GM21360 (cell line): ENCODE data around the gene UMAD1.
"Not testable (repeated sequence)": the region's sequence is repeated elsewhere in the genome, so short reads cannot be mapped to it uniquely, and the experiment has no call there.

Experiments
- ATAC-seq: cut with Tn5 transposase; IDR thresholded peaks from one replicate; pipeline ENCODE4 v1.9.1; 2021; ENCODE audit warnings: mild to moderate bottlenecking, moderate library complexity; ENCODE audit not compliant: unreplicated experiment

The UMAD1 gene

DNA sequence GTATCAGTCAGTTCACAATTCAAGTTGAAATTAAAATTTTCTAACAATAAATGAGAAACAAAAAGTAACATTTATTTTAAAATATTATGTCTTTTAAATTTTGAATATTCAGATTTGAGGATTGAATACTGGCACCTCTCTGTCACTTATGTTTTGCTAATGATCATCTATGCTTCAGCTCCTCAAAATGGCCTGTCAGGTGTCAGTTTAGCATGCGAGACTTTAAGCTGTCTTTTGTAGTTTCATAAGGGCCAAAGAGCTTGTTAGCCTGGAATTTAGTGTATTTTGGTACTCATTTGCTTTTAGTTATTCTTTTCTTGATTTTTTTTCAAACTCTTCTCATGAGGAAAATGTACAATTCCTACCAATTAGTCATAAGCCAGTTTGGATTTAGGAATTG, 179.9 kb downstream of the UMAD1 start:
- no peak for ATAC-seq

DNA sequence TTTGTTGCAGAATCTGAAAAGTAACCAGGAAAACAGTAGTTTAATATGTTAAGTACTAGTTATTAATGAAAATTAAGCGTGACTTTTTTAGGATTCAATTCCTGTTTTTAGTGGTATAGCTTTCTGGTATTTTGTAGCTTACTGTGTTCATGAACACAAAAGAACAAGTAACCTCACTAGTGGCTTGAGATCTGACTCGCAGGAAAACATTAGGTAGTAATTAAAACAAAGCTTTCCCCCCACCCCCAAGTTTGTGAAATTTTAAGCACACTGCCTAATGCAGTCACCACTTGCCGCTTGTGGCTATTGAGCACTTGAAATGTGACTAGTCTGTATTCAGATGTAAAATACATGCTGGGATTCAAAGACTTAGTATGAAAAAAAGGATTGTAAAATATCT, 180.4 kb downstream of the UMAD1 start:
- no peak for ATAC-seq

DNA sequence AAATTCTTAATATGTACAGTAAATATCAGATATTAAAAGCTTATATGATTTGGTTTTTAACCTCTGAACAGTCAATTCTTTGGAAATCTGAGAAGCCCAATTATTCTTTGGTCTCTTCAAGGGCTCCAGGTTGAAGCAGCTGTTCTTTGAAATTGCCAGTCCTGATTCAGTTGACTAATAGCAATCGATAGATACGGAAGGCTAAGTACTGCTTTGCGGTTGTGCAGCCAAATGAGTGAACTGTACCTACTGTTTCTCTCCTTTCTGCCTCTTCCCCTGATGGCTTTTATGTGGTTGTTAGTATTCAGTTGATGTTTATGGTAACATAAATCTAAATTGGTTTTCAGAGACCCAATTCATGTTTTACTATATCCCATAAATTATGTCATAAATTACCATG, 181.0 kb downstream of the UMAD1 start:
- no peak for ATAC-seq

DNA sequence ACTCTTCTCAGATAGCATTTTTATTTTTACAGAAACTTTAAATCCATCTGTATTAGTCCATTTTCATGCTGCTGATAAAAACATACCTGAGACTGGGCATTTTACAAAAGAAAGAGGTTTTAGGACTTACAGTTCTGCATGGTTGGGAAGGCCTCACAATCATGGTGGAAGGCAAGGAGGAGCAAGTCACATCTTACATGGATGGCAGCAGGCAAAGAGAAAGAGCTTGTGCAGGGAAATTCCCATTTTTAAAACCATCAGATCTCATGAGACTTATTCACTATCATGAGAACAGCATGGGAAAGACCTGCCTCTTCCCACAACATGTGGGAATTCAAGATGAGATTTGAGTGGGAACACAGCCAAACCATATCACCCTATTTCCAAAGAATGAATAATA, 184.7 kb downstream of the UMAD1 start:
- ATAC-seq, result not testable (repeated sequence)

DNA sequence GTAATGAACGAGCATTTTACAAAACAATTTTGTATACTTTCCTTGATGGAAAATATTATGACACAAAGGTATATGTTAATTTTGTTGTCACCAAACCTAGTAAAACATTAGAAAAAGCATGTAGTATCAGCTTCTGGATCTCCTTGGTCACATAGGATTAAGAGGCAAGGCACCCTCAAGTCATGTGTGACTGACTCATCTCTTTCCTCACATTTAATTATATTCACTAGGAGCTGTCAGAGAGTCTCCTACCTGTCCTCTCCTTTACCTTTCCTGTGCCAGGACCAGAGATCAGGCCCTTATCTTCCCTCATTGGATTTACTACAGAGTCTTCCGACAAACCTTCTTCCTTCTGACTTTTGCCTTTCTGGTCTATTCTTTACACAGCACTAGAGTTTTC, 189.1 kb downstream of the UMAD1 start:
- no peak for ATAC-seq

DNA sequence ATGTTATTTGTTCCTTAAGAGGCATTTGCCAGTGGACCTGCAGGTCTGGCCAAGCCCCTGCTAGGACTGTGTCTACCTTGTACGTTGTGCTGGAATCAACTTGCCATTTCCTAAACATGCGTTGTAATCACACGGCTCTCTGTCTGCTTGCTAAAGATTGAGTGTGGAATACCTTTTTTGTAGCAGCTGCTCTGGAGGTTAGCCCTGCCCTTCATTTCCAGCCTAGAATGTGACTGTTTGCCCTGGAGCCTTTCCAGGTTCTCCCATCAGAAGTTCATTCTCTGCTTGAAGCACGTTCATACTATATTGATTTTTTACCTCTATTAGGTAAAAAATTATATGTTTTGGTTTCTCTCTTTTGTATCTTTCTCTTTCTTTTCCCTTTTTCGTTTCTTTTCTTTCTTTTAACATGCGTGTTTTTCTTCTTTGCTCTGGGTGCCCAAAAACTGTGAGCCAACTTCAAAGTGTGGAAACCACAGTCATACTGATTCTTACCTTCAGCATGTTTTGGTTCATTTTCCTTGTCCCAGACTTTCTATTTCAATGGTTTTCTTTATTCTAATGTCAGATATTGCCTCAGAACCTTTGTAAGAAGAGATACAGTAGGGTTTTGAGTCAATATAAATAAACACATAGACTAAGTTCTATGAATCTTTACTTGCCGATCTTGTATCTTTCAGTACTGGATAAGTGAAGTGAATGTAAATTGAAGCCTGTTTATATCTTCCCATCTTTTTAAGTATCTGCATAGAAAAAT, 189.7 kb downstream of the UMAD1 start:
- no peak for ATAC-seq

DNA sequence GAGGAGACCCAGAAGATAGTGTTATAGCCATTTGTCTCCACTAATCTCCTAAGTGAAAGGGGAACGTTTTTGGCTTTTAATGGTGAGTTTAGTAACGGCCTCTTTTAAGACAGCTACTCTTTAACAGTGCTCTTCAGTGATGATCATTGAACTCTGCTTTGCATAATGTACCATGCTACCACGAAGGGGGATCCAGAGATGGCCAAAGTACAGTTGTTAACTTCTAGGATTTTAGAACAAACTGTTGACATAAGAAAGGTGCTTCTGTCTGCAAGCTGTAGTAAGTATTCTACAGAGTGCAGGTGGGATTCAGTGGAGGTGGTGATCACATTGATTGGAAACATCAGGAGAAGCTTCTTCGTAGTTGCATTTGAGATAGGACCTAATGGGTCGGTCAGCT, 192.0 kb downstream of the UMAD1 start:
- no peak for ATAC-seq

DNA sequence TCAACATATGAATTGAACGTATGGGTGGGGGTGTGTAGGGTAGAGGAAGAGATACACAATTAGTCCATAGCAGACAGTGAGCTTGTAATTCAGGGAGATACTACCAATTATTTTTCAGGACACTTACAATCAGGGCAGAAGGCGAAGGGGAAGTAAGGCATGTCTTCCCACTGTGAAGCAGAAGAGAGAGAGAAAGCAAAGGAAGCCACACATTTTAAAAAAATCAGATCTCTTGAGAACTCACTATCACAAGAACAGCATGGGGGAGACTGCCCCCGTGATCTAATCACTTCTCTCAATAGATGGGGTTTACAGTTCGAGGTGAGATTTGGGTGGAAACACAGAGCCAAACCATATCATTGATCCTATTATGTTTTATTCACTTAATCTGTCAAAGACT, 194.2 kb downstream of the UMAD1 start:
- ATAC-seq, result no peak

DNA sequence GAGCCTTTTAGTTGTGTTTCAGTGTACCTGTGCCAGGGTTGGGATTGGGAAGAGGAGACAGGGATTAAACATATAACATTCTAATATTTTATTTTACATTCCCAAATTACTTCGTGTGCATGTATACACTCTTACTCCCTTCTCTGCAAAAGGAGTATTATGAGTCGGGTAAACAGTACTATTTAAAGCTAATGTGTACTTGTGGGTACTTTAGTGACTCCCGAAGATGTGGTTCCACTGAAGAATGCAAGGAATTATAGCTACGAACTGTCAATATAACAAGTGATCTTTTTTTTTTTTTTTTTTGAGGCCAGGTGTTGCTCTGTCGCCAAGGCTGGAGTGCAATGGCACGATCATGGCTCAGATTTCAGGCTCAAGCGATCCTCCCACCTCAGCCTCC, 200.5 kb downstream of the UMAD1 start:
- no peak for ATAC-seq

DNA sequence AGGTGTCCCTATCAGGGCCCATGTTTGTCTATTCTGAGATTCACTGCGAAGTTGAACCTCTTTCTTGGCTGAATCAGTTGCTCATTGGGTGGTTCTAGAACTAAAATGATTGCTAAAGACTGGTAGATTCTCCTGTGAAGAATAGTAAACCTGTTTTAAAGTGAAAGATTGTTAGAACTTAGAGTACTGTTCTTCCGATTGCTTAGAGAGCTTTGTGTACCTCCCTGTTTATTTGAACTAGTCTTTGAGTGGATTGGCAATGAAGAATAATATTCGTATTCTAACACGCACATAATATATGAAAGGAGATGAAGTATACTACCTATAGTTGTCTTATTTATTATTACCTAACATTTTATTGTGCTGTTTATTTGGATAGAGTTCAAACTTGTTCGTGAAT, 202.7 kb downstream of the UMAD1 start:
- no peak for ATAC-seq

DNA sequence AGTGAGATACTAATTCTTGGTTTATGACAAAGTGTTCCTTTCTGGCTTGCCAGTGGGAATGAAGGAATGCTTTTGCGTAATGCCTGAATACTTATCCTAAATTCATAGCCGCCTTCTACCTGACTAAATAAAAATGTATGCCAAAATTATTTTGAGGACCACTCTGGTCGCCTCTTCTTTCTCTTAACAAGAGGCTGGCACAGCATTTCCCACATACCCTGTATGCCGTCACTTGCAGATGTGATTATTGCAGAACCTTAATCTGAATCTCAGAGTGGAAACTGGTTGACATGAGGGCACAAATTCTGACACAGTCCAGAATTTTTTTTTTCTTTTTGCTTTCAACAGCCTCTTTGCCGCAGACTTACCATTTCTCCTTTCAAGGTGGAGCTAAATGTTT, 203.4 kb downstream of the UMAD1 start:
- ATAC-seq, result no peak

DNA sequence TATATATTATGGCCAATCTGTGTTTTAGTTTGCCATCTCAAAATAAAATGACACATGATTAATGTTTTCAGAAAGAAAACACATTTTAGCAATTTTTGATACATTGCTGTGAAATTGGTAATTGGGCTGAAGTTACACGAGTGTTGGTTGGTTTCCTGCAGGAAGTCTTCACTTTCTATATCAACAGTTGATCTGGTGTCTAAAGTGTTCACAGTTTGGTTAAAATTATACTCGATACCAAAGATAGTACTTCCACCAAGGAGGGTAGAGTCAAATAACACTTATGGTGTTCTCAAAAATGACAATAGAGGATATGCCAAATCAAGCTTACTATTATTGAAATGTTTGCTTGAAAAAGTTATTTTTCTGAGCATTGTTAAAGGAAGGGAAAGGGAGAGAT, 207.7 kb downstream of the UMAD1 start:
- no peak for ATAC-seq

DNA sequence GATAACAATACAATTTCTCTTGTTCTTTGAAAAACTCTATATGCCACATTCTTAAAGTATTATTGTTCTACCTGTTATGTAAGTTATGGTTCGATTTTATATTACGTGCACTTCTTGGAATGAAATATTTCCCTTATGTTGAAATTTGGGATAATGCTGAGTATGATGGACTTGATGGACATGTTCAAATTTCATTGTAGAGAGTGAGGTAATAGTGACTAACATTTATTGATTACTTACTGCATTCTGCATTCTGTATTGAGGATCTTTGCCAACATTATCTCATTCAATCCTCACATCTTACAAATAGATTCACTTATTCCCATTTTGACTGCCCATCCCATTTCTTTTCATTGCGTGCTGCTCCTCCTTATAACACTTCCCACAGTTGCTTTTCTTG, 208.3 kb downstream of the UMAD1 start:
- no peak for ATAC-seq

DNA sequence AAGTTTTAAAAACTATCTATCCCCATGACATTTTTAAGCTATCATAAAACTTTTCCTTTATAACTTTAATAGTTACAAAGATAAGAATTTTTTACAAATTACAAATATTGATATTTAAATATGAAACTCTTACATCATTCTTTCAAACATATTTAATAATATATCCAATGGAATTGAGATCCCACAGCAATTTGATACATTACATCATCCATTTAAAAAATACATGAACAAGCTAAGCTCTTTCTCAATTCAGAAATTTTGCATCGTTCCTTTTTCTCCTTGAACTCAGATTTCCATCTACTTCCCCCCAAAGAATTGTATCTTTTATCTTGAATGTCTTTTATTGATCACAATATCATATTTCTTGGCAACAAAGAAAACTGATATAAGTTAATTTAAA, 209.6 kb downstream of the UMAD1 start:
- no peak for ATAC-seq

DNA sequence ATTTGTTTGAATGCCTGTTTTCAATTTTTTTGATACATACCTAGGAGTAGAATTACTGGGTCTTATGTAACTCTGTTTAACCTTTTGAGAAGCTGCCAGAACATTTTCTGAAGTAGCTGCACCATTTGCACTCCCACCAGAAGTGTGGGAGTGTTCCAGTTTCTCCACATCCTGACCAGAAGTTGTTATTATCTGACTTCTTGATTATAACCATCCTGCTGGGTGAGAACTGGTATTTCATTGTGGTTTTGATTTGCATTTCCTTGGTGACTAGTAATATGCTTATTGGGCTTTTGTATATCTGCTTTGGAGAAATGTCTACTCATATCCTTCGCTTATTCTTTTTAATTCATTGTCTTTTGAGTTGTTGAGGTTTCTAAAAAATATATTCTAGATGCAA, 210.8 kb downstream of the UMAD1 start:
- ATAC-seq, result no peak

DNA sequence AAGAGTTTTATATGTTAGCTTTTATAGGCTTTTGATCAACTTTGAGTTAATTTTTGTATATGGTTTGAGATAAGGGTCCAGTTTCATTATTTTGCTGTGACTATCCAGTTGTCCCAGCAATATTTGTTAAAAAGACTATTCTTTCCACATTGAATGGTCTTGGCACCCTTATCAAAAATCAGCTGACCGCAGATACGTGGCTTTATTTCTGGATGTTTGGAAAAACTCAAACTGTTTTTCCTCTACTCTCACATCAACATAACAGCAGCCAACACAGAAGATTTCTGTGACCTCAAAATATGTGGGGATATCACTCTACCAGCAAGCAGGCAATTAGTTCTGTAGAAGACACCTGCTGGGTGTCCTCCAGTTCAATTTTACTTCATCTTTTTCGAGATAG, 211.4 kb downstream of the UMAD1 start:
- no peak for ATAC-seq

DNA sequence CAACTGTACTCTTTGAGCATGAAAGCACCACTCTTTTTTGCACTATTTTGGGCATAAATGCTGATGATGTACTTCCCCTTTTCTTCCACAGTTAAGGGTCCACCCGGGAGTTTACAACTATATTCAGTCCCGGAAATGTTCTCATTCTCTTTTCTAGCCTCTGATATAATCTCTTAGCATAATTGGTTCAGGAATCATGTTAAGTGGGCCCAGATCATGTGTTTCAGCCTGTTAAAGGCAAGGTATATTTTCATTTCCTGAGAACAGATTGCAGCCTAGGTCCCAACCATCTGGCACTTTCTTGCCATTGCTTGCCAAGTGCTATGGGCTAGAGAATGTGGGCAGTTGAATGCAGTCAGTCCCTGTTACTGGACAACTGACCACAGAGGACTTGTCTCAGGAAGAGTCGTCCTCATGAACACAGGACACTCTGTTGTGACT, 216.6 kb downstream of the UMAD1 start:
- no peak for ATAC-seq

DNA sequence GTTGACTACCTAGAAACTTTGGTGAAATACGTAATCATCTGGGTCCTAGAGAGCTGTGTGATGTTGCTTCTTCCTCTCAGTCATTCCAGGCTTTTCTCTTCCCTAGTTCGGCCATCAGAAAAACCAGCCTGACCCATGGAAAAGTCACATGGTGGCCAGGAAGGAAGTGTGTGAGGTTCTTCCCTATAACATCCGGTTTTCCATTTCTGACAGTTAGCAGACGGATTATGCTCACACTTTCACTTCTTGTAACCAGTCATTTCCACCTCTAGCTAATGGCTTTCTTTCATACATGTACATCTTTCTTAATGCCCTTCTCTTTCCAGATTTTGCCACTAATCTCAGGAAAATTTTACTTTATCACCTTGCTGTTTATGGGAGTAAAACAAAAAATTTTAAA, 218.0 kb downstream of the UMAD1 start:
- ATAC-seq, result no peak

DNA sequence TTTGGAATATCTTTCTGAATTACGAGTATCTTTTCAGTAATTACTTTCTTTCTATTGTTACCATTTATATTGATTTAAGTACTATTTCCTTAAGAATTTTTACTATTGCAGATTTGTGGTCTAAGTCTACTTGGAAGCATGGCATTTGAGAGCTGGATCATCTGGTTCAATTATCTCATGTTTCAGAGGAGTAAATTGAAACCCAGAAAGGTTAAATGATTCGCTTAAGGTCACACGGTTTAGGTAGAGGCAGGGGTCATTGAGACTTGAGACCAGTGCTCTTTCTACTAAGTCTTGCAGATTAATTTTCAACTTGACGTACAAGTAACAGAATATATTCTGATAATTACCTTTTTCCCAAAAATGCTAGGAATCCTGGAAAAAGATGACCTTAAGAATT, 218.9 kb downstream of the UMAD1 start:
- ATAC-seq, result no peak

DNA sequence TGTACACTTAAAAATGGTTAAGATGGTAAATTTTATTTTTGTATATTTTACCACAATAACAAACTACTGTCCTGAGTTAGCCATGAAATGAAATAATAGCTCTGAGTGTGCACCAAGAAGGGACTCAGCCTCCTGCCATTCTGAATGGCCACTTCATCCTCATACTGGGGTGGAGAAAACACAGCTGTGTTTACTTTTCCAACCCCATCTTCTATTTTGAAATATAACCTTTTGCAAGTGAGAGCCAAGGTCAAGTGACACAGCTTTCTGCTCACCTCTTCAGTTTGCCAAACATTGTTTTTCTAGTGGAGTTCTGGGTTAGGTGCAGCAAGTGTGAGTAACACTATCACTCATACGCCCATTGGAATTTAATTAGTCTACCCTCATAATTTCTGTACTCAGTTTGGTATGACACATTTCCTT, 220.7 kb downstream of the UMAD1 start:
- no peak for ATAC-seq

DNA sequence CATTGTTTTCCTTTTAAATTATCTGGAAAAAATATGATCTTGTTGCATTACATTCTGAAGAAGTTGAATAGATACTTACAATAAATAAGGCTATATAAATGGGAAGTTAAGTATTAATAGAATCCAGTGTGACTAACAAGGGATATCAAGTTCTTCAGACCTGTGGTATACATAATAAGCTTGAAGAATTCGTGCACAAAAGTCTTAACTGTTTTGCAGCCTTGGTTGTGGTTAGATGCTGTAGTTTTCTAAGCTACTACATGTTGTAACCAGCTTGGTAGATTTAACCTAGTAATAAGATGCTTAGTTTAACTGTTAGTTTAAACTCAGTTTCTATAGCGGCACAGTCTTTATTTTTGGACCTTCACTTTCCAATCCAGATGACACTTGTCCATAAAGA, 221.8 kb downstream of the UMAD1 start:
- no peak for ATAC-seq

DNA sequence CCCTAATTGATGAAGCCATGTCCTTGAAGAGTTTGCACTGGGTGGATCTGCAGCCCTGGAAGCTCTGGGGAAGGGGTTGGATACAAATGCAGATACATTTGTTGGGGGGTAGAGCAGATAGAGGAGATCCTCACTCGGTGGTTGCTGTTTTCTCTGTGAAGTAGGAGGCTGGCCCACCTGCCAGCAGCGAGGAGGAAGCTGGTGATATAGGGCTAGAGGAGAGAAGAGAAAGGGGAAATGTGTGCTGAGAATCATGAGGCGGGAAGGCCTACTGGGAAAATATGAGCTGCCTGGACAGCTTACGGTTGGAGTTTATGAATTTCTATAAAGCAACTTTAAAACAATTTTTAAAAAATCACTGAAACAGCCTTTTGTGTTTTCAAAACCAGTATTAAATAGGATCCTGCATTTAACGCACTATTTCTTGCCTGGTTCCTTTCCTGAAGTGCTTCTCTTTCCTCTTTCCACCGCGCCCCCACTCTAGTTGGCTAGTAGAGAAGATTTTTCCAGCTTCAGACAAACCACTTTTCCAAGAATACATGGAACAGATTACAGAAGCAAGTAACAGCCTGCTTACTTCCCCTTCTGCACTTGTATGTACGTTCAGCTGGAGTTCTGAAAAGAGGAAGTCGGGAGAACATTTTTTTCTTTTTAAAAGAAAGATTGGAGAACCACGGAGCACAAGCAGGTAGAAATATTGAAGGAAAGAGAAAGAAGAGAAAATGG, 227.5 kb downstream of the UMAD1 start:
- ATAC-seq, result no peak

DNA sequence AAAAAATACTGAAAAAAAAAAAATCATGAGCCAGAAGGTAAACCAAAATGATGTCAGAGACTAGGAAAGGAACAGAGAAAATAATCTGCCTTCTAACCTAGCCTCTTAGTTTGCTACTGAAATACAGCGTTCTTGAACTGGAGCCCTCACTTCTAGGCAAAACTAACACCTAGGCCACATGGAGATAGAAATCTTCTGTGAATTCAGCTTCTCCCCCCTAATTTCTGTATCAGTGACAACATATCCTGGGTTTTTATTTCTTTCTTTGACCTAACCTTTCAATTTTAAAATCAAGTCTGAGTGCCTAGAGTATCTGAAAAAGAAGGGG, 228.0 kb downstream of the UMAD1 start:
- ATAC-seq, result no peak
